HFF-Myc (cell line): ENCODE measurements around the gene FRY.
"Not testable (repeated sequence)": the region's sequence is repeated elsewhere in the genome, so short reads cannot be mapped to it uniquely, and the experiment has no call there.

ENCODE experiments used
- DNase-seq: peaks from one replicate; pipeline ENCODE4 v3.0.0-alpha.2; 2011; ENCODE audit warnings: low read depth; ENCODE audit errors: extremely low read depth
- H3K4me3 ChIP-seq: replicated peaks from 2 replicates; pipeline ENCODE4 v1.5.1; 2011; ENCODE audit warnings: low read depth, mild to moderate bottlenecking, control low read depth, low read length
- CTCF ChIP-seq: IDR thresholded peaks from 2 replicates; pipeline ENCODE4 v1.5.1; 2012; ENCODE audit warnings: mild to moderate bottlenecking, low read depth, low read length, control low read depth; ENCODE audit errors: missing control alignments

FRY gene

GRCh38 chr13:31996601-31997000, 35.0 kb upstream of the FRY start:
- H3K4me3 ChIP-seq, result no peak overlapping the region
- DNase-seq, result no peak
- no peak for TF ChIP-seq CTCF

DNA sequence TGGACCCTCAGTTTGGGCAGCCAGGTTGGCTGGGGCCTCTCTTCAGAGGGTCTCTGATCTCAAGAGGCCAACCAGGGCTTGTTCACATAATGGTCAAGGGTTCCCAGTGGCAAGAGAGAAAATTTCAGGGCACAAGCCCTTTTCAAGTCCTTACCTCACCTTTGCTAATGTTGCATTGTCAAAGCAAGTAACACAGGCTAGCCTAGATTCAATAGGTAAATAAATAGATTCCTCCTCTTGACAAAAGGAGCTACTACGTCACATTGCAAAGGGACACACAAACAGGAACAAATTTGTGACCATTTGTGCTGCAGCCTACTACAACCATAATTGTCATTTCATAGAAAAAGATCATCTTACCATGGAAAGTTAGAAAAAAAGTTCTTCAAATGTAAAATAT, 33.9 kb upstream of the FRY start:
- DNase-seq, result no peak

GRCh38 chr13:31998131-31998530, 33.4 kb upstream of the FRY start:
- no peak for DNase-seq
- no peak for TF ChIP-seq CTCF
- H3K4me3 ChIP-seq, result no peak overlapping the region

More for the DNA sequence above, 33.9 kb upstream of the FRY start:
- H3K4me3 ChIP-seq, result no peak overlapping the region
- TF ChIP-seq CTCF, result no peak

DNA sequence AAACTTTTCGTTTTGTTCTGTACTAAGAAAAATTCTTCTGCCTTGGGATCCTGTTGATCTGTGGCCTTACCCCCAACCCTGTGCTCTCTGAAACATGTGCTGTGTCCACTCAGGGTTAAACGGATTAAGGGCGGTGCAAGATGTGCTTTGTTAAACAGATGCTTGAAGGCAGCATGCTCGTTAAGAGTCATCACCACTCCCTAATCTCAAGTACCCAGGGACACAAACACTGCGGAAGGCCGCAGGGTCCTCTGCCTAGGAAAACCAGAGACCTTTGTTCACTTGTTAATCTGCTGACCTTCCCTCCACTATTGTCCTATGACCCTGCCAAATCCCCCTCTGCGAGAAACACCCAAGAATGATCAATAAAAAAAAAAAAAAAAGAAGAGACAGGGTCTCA, 30.8 kb upstream of the FRY start:
- not testable (repeated sequence) for DNase-seq, H3K4me3 ChIP-seq

GRCh38 chr13:32001154-32001768, 30.3 kb upstream of the FRY start:
- DNase-seq, result peak; percentile 30
- TF ChIP-seq CTCF, result peak; percentile 56
- H3K4me3 ChIP-seq, result no peak overlapping the region

- no peak overlapping the region for H3K4me3 ChIP-seq
- DNase-seq, result no peak
- TF ChIP-seq CTCF, result no peak
These were observed 29.8 kb upstream of the FRY start for GRCh38 chr13:32001769-32002168.

- DNase-seq, result no peak
- no peak for TF ChIP-seq CTCF
- H3K4me3 ChIP-seq, result no peak overlapping the region
These were observed 28.7 kb upstream of the FRY start for GRCh38 chr13:32002873-32003272.
